Measurements from ENCODE around the gene CAMKV. TPM values are rescaled to one million over a fixed set of nuclear protein-coding genes. Genes with fewer than 3 reads are reported as not detected.

CAMKV gene
- polyA plus RNA-seq, 1 of the 3 experiments (the other 2 are of a cell fraction) = 0.53 TPM

GRCh38 chr3:49844464-49845183, 25.1 kb downstream of the CAMKV start:
- ChIA-PET POLR2A (interaction anchor here (0.7 kb wide), 1 partner anchor 96 kb away, joined by 3 read pairs; the partner anchor contains the start of gene RBM6), CTCF (interaction anchor here (1.1 kb wide), 3 partner anchors 24 to 54 kb away, joined by 3 to 6 read pairs (median 3); no protein-coding TSS in a partner anchor)
- H3K4me3 ChIP-seq (ENCODE audit: low read depth in 2 of 2, low read length in 1 of 2) = no peak overlapping the region

More at GRCh38 chr3:49844464-49845183, 25.1 kb downstream of the CAMKV start:
- Histone ChIP-seq H3K9me3 (no peaks in the 10 kb centered on the region), H4K20me1 (ENCODE audit: insufficient read depth) (no peaks in the 10 kb centered on the region), H3K36me3 (replicated peaks in 1 of 2; ENCODE audit: control insufficient read depth in 1 of 2, insufficient read depth in 2 of 2, low read length in 1 of 2) (peaks cover 5 to 25% of the 10 kb centered on the region in 2 experiments), H3K9ac (no peak overlapping the region), H3K4me2 (no peak overlapping the region), H3K27ac (ENCODE audit: low read depth in 2 of 2, low read length in 1 of 2) (no peak overlapping the region; a peak in 1 of 4 replicates), H3K9me2 (no peaks in the 10 kb centered on the region), H3K27me3 (ENCODE audit: insufficient read depth) (no peaks in the 10 kb centered on the region), H3F3A (replicated peaks; ENCODE audit: insufficient read depth) (no peaks in the 10 kb centered on the region), H3K79me2 (ENCODE audit: insufficient read depth) (no peaks in the 10 kb centered on the region), H2AFZ (ENCODE audit: low read depth) (no peak overlapping the region), H3K4me1 (ENCODE audit: control insufficient read depth in 1 of 2, insufficient read depth in 2 of 2, low read depth in 1 of 2, low read length in 1 of 2) (peaks cover 0 to 42% of the 10 kb centered on the region in 2 experiments; a peak in 1 of 4 replicates)
- no peak for DNase-seq
- TF ChIP-seq, protein P1, sequence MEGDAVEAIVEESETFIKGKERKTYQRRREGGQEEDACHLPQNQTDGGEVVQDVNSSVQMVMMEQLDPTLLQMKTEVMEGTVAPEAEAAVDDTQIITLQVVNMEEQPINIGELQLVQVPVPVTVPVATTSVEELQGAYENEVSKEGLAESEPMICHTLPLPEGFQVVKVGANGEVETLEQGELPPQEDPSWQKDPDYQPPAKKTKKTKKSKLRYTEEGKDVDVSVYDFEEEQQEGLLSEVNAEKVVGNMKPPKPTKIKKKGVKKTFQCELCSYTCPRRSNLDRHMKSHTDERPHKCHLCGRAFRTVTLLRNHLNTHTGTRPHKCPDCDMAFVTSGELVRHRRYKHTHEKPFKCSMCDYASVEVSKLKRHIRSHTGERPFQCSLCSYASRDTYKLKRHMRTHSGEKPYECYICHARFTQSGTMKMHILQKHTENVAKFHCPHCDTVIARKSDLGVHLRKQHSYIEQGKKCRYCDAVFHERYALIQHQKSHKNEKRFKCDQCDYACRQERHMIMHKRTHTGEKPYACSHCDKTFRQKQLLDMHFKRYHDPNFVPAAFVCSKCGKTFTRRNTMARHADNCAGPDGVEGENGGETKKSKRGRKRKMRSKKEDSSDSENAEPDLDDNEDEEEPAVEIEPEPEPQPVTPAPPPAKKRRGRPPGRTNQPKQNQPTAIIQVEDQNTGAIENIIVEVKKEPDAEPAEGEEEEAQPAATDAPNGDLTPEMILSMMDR (IDR thresholded peaks at IDR 0.05) = no peak
- no peak for TF ChIP-seq MAX (IDR thresholded peaks at IDR 0.05; ENCODE audit: low read depth)
- no peak for TF ChIP-seq FOXM1 (IDR thresholded peaks at IDR 0.05; ENCODE audit: low read depth)
- no peak for TF ChIP-seq TCF12 (IDR thresholded peaks at IDR 0.05)
- no peak for TF ChIP-seq GATA2 (CRISPR knock-in tag; IDR thresholded peaks at IDR 0.05)
- TF ChIP-seq, protein P2, sequence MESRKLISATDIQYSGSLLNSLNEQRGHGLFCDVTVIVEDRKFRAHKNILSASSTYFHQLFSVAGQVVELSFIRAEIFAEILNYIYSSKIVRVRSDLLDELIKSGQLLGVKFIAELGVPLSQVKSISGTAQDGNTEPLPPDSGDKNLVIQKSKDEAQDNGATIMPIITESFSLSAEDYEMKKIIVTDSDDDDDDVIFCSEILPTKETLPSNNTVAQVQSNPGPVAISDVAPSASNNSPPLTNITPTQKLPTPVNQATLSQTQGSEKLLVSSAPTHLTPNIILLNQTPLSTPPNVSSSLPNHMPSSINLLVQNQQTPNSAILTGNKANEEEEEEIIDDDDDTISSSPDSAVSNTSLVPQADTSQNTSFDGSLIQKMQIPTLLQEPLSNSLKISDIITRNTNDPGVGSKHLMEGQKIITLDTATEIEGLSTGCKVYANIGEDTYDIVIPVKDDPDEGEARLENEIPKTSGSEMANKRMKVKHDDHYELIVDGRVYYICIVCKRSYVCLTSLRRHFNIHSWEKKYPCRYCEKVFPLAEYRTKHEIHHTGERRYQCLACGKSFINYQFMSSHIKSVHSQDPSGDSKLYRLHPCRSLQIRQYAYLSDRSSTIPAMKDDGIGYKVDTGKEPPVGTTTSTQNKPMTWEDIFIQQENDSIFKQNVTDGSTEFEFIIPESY (IDR thresholded peaks at IDR 0.05; ENCODE audit: borderline replicate concordance, low read depth) = no peak
- TF ChIP-seq POLR2AphosphoS5 (IDR thresholded peaks at IDR 0.05; ENCODE audit: low read depth, low read length) = no peak
- TF ChIP-seq SMC3 (IDR thresholded peaks at IDR 0.05; ENCODE audit: low read depth, low read length) = no peak
- TF ChIP-seq EP300 (IDR thresholded peaks at IDR 0.05; ENCODE audit: borderline replicate concordance in 1 of 2, low read depth in 1 of 2, low read length in 1 of 2) = no peak
- no peak for TF ChIP-seq YY1 (IDR thresholded peaks at IDR 0.05; ENCODE audit: low read depth)
- TF ChIP-seq MEF2A (IDR thresholded peaks at IDR 0.05; ENCODE audit: borderline replicate concordance, low read depth) = no peak
- no peak for TF ChIP-seq FOXJ3 (CRISPR knock-in tag; IDR thresholded peaks at IDR 0.05)
- no peak for TF ChIP-seq JUND (IDR thresholded peaks at IDR 0.05)
- TF ChIP-seq NRF1 (IDR thresholded peaks at IDR 0.05; ENCODE audit: low read depth, low read length) = no peak
- no peak for TF ChIP-seq FOSL2 (IDR thresholded peaks at IDR 0.05; ENCODE audit: borderline replicate concordance, low read depth)
- no peak for TF ChIP-seq NFIC (IDR thresholded peaks at IDR 0.05; ENCODE audit: borderline replicate concordance)
- TF ChIP-seq RCOR1 (IDR thresholded peaks at IDR 0.05; ENCODE audit: low read length) = no peak
- TF ChIP-seq IRF3 (IDR thresholded peaks at IDR 0.05; ENCODE audit: low read depth, low read length) = no peak
- no peak for TF ChIP-seq SIN3A (IDR thresholded peaks at IDR 0.05; ENCODE audit: borderline replicate concordance, low read depth, low read length)
- TF ChIP-seq EZH2phosphoT487 (IDR thresholded peaks at IDR 0.05; ENCODE audit: borderline replicate concordance, low read depth) = no peak
- WGBS (ENCODE audit: low lambda C conversion rate) = 75% methylated on average over 5 of the region's 5 CpGs
